ENCODE results near the gene SMCHD1. TPM values are rescaled to one million over a fixed set of nuclear protein-coding genes. Genes with fewer than 3 reads are reported as not detected.
A peak's percentile ranks its signal among the peaks of the same experiment; 100 is the strongest.

The SMCHD1 gene
- total and polyA plus RNA-seq, 2 experiments from 2014 or later = 18.9 to 54.2 TPM

GRCh38 chr18:2635586-2635985 is 19.9 kb upstream of the SMCHD1 start:
- Histone ChIP-seq H3K9me3 (ENCODE audit: low read depth) (no peaks in the 10 kb centered on the region), H3K4me1 (ENCODE audit: low read depth) (no peaks in the 10 kb centered on the region), H3K4me3 (no peak overlapping the region), H3K27ac (no peak overlapping the region), H3K27me3 (no peaks in the 10 kb centered on the region), H3K36me3 (no peaks in the 10 kb centered on the region)
- DNase-seq (ENCODE audit: low read depth in 1 of 2, low spot score in 1 of 2) = no peak
- TF ChIP-seq CTCF (IDR thresholded peaks at IDR 0.05; ENCODE audit: low read depth, low read length) = no peak

- no peak overlapping the region for H3K4me3 ChIP-seq
- no peak for TF ChIP-seq CTCF (IDR thresholded peaks at IDR 0.05; ENCODE audit: low read depth, low read length)
- DNase-seq (ENCODE audit: low read depth in 1 of 2, low spot score in 1 of 2) = peak in 1 of 2 donors; percentile 39
- H3K36me3 ChIP-seq = no peaks in the 10 kb centered on the region
- H3K27me3 ChIP-seq = no peaks in the 10 kb centered on the region
- H3K27ac ChIP-seq = no peak overlapping the region
- no peaks in the 10 kb centered on the region for H3K9me3 ChIP-seq (ENCODE audit: low read depth)
- H3K4me1 ChIP-seq (ENCODE audit: low read depth) = no peaks in the 10 kb centered on the region
Measured at GRCh38 chr18:2636126-2636631, 19.3 kb upstream of the SMCHD1 start.

- Histone ChIP-seq H3K36me3 (no peaks in the 10 kb centered on the region), H3K4me3 (no peak overlapping the region), H3K4me1 (ENCODE audit: low read depth) (no peaks in the 10 kb centered on the region), H3K27me3 (no peaks in the 10 kb centered on the region), H3K27ac (no peak overlapping the region), H3K9me3 (ENCODE audit: low read depth) (no peaks in the 10 kb centered on the region)
- TF ChIP-seq CTCF (IDR thresholded peaks at IDR 0.05; ENCODE audit: low read depth, low read length) = no peak
- DNase-seq (ENCODE audit: low read depth in 1 of 2, low spot score in 1 of 2) = peak in 1 of 2 donors; percentile 50
Measured at GRCh38 chr18:2641638-2642037, 13.9 kb upstream of the SMCHD1 start.

GRCh38 chr18:2642771-2643170 is 12.8 kb upstream of the SMCHD1 start:
- Histone ChIP-seq H3K27me3 (no peaks in the 10 kb centered on the region), H3K4me3 (no peak overlapping the region), H3K36me3 (no peaks in the 10 kb centered on the region), H3K4me1 (ENCODE audit: low read depth) (no peaks in the 10 kb centered on the region), H3K27ac (no peak overlapping the region), H3K9me3 (ENCODE audit: low read depth) (no peaks in the 10 kb centered on the region)
- DNase-seq (ENCODE audit: low read depth in 1 of 2, low spot score in 1 of 2) = no peak
- no peak for TF ChIP-seq CTCF (IDR thresholded peaks at IDR 0.05; ENCODE audit: low read depth, low read length)

- H3K9me3 ChIP-seq (ENCODE audit: low read depth) = no peaks in the 10 kb centered on the region
- H3K27me3 ChIP-seq = no peaks in the 10 kb centered on the region
- no peak for TF ChIP-seq CTCF (IDR thresholded peaks at IDR 0.05; ENCODE audit: low read depth, low read length)
- no peak for DNase-seq (ENCODE audit: low read depth in 1 of 2, low spot score in 1 of 2)
- no peaks in the 10 kb centered on the region for H3K36me3 ChIP-seq
- H3K4me1 ChIP-seq (ENCODE audit: low read depth) = no peaks in the 10 kb centered on the region
- H3K4me3 ChIP-seq = no peak overlapping the region
- no peak overlapping the region for H3K27ac ChIP-seq
Measured at GRCh38 chr18:2644535-2644934, 11.0 kb upstream of the SMCHD1 start.

- DNase-seq (ENCODE audit: low read depth in 1 of 2, low spot score in 1 of 2) = no peak
- no peaks in the 10 kb centered on the region for H3K36me3 ChIP-seq
- H3K4me3 ChIP-seq = no peak overlapping the region
- H3K4me1 ChIP-seq (ENCODE audit: low read depth) = no peaks in the 10 kb centered on the region
- no peak for TF ChIP-seq CTCF (IDR thresholded peaks at IDR 0.05; ENCODE audit: low read depth, low read length)
- H3K27me3 ChIP-seq = peaks cover 31% of the 10 kb centered on the region
- no peak overlapping the region for H3K27ac ChIP-seq
- no peaks in the 10 kb centered on the region for H3K9me3 ChIP-seq (ENCODE audit: low read depth)
Measured at GRCh38 chr18:2651981-2652380, 3.5 kb upstream of the SMCHD1 start.

Data from cardiac muscle cell (in vitro differentiated cells and primary cell).